Bronchial epithelial cell (primary cell): ENCODE data around the gene KLF13. TPM values are rescaled to one million over a fixed set of nuclear protein-coding genes. Genes with fewer than 3 reads are reported as not detected.

ENCODE experiments used
- DNase-seq: peaks from one replicate; pipeline ENCODE4 v3.0.0-alpha.2; 2010; ENCODE audit warnings: low read depth
- FAIRE-seq: peaks from 2 replicates; lab custom pipeline; 2011; peaks lifted over from hg19 to GRCh38; lab: Jason Lieb, UNC
- H3K27me3 ChIP-seq: 2 replicates; pipeline ENCODE4 v1.5.1; 2011; ENCODE audit warnings: low read length; ENCODE audit not compliant: control insufficient read depth, insufficient read depth
- H3K36me3 ChIP-seq: 2 replicates; pipeline ENCODE4 v1.5.1; 2011; ENCODE audit warnings: low read length; ENCODE audit not compliant: control insufficient read depth, insufficient read depth
- H3K4me3 ChIP-seq: 2 replicates; pipeline ENCODE4 v1.5.1; 2011; ENCODE audit warnings: mild to moderate bottlenecking, low read depth, low read length, control low read depth
- CTCF ChIP-seq: IDR thresholded peaks from 2 replicates; pipeline ENCODE4 v1.5.1; 2011; ENCODE audit warnings: mild to moderate bottlenecking, moderate library complexity, low read length, control low read depth, inconsistent platforms; ENCODE audit not compliant: insufficient read depth, severe bottlenecking
- total RNA-seq: library from RNA; depleted of rRNA; stranded (reverse); fragments of >200 nt; gene quantifications from 2 replicates; pipeline ENCODE4 v1.2.1, GENCODE V29; 2014

The KLF13 gene
- total RNA-seq, 1 donor from 2014 or later = 58.7 TPM

GRCh38 chr15:31358957-31359701 is 32.5 kb downstream of the KLF13 start:
- no peak for TF ChIP-seq CTCF

GRCh38 chr15:31359702-31360111 is 33.1 kb downstream of the KLF13 start:
- peak; percentile 98 for FAIRE-seq
- Histone ChIP-seq H3K27me3 (no peaks in the 10 kb centered on the region), H3K36me3 (peaks cover 6% of the 10 kb centered on the region), H3K4me3 (no peak overlapping the region)
- no peak for DNase-seq
- no peak for TF ChIP-seq CTCF

More at GRCh38 chr15:31358957-31359701, 32.5 kb downstream of the KLF13 start:
- Histone ChIP-seq H3K27me3 (no peaks in the 10 kb centered on the region), H3K4me3 (no peak overlapping the region), H3K36me3 (peaks cover 6% of the 10 kb centered on the region)
- DNase-seq (peak; percentile 63), FAIRE-seq (no peak)

GRCh38 chr15:31360158-31360561 is 33.5 kb downstream of the KLF13 start:
- TF ChIP-seq CTCF = no peak
- Histone ChIP-seq H3K36me3 (peaks cover 4% of the 10 kb centered on the region), H3K27me3 (no peaks in the 10 kb centered on the region), H3K4me3 (no peak overlapping the region)
- FAIRE-seq (no peak), DNase-seq (no peak)

GRCh38 chr15:31360843-31361763 is 34.5 kb downstream of the KLF13 start:
- no peak overlapping the region for H3K4me3 ChIP-seq
- FAIRE-seq (no peak), DNase-seq (peak; percentile 43)
- peak; percentile 11 for TF ChIP-seq CTCF
- H3K27me3 ChIP-seq = no peaks in the 10 kb centered on the region
- H3K36me3 ChIP-seq = peaks cover 3% of the 10 kb centered on the region

GRCh38 chr15:31361764-31362515 is 35.3 kb downstream of the KLF13 start:
- DNase-seq = no peak
- TF ChIP-seq CTCF = no peak
- Histone ChIP-seq H3K4me3 (no peak overlapping the region), H3K36me3 (peaks cover 3% of the 10 kb centered on the region), H3K27me3 (no peaks in the 10 kb centered on the region)
- FAIRE-seq = no peak
